Neural cell (in vitro differentiated cells): ENCODE measurements around the gene MTCL1.

Experiments
- EZH2 ChIP-seq: fragments of 200-600, 300-800 bp; shearing (Covaris generic), sonication (generic); IDR thresholded peaks from 2 replicates; pipeline ENCODE4 v1.6.1; 2014; ENCODE audit warnings: antibody characterized with exemption, low read length, borderline replicate concordance, mild to moderate bottlenecking; ENCODE audit not compliant: insufficient read depth, poor library complexity, severe bottlenecking
- MXI1 ChIP-seq: fragments of 450-650 bp; conservative IDR thresholded peaks from 2 replicates; pipeline ENCODE4 v1.6.1; 2014; ENCODE audit warnings: antibody characterized with exemption, mild to moderate bottlenecking; ENCODE audit not compliant: poor library complexity, severe bottlenecking
- POLR2AphosphoS5 ChIP-seq: IDR thresholded peaks from 2 replicates; pipeline ENCODE4 v1.6.1; 2012
- TF ChIP-seq, protein P1 (sequence below): IDR thresholded peaks from 2 replicates; pipeline ENCODE4 v1.6.1; 2012; ENCODE audit warnings: borderline replicate concordance
- TF ChIP-seq, protein P2 (sequence below): fragments of 450-650 bp; IDR thresholded peaks from 2 replicates; pipeline ENCODE4 v1.5.1; 2014; ENCODE audit warnings: antibody characterized with exemption, mild to moderate bottlenecking, moderate library complexity; ENCODE audit not compliant: poor library complexity, severe bottlenecking

- TF ChIP-seq, protein P1, sequence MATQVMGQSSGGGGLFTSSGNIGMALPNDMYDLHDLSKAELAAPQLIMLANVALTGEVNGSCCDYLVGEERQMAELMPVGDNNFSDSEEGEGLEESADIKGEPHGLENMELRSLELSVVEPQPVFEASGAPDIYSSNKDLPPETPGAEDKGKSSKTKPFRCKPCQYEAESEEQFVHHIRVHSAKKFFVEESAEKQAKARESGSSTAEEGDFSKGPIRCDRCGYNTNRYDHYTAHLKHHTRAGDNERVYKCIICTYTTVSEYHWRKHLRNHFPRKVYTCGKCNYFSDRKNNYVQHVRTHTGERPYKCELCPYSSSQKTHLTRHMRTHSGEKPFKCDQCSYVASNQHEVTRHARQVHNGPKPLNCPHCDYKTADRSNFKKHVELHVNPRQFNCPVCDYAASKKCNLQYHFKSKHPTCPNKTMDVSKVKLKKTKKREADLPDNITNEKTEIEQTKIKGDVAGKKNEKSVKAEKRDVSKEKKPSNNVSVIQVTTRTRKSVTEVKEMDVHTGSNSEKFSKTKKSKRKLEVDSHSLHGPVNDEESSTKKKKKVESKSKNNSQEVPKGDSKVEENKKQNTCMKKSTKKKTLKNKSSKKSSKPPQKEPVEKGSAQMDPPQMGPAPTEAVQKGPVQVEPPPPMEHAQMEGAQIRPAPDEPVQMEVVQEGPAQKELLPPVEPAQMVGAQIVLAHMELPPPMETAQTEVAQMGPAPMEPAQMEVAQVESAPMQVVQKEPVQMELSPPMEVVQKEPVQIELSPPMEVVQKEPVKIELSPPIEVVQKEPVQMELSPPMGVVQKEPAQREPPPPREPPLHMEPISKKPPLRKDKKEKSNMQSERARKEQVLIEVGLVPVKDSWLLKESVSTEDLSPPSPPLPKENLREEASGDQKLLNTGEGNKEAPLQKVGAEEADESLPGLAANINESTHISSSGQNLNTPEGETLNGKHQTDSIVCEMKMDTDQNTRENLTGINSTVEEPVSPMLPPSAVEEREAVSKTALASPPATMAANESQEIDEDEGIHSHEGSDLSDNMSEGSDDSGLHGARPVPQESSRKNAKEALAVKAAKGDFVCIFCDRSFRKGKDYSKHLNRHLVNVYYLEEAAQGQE = no peak
- TF ChIP-seq, protein P2, sequence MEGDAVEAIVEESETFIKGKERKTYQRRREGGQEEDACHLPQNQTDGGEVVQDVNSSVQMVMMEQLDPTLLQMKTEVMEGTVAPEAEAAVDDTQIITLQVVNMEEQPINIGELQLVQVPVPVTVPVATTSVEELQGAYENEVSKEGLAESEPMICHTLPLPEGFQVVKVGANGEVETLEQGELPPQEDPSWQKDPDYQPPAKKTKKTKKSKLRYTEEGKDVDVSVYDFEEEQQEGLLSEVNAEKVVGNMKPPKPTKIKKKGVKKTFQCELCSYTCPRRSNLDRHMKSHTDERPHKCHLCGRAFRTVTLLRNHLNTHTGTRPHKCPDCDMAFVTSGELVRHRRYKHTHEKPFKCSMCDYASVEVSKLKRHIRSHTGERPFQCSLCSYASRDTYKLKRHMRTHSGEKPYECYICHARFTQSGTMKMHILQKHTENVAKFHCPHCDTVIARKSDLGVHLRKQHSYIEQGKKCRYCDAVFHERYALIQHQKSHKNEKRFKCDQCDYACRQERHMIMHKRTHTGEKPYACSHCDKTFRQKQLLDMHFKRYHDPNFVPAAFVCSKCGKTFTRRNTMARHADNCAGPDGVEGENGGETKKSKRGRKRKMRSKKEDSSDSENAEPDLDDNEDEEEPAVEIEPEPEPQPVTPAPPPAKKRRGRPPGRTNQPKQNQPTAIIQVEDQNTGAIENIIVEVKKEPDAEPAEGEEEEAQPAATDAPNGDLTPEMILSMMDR = no peak
- TF ChIP-seq POLR2AphosphoS5 (no peak), MXI1 (no peak), EZH2 (no peak)
Observed at GRCh38 chr18:8745355-8746014, 40.1 kb downstream of the MTCL1 start.
